GM21528 (cell line): ENCODE measurements around the gene SMIM36.
"Not testable (repeated sequence)": the region's sequence is repeated elsewhere in the genome, so short reads cannot be mapped to it uniquely, and the experiment has no call there.

Experiments used
- ATAC-seq: cut with Tn5 transposase; IDR thresholded peaks from one replicate; pipeline ENCODE4 v1.9.1; 2021; ENCODE audit warnings: mild to moderate bottlenecking, moderate library complexity; ENCODE audit not compliant: unreplicated experiment, low FRiP score

SMIM36 gene

GRCh38 chr17:55510986-55511721 is at the start of gene SMIM36:
TSS of gene SMIM36 (minus strand) at chr17:55511452.
- ATAC-seq, result no peak

- no peak for ATAC-seq
Measured at GRCh38 chr17:55555772-55556171, 44.5 kb upstream of the SMIM36 start.

- ATAC-seq, result no peak
Measured at GRCh38 chr17:55549140-55549539, 37.9 kb upstream of the SMIM36 start.

- no peak for ATAC-seq
Measured at GRCh38 chr17:55546991-55547664, 35.9 kb upstream of the SMIM36 start.

- ATAC-seq, result no peak
Measured at GRCh38 chr17:55546481-55546880, 35.2 kb upstream of the SMIM36 start.

GRCh38 chr17:55545806-55546205 is 34.6 kb upstream of the SMIM36 start:
- no peak for ATAC-seq

GRCh38 chr17:55543709-55544108 is 32.5 kb upstream of the SMIM36 start:
- ATAC-seq, result no peak

GRCh38 chr17:55540414-55541091 is 29.3 kb upstream of the SMIM36 start:
- no peak for ATAC-seq

GRCh38 chr17:55536205-55536604 is 25.0 kb upstream of the SMIM36 start:
- no peak for ATAC-seq

- ATAC-seq, result no peak
Measured at GRCh38 chr17:55533608-55534007, 22.4 kb upstream of the SMIM36 start.

GRCh38 chr17:55532670-55533069 is 21.4 kb upstream of the SMIM36 start:
- ATAC-seq, result no peak

GRCh38 chr17:55531053-55531728 is 19.9 kb upstream of the SMIM36 start:
- no peak for ATAC-seq

- ATAC-seq, result no peak
Measured at GRCh38 chr17:55530064-55530463, 18.8 kb upstream of the SMIM36 start.

- no peak for ATAC-seq
Measured at GRCh38 chr17:55527540-55528118, 16.4 kb upstream of the SMIM36 start.

- ATAC-seq, result no peak
Measured at GRCh38 chr17:55524440-55525220, 13.4 kb upstream of the SMIM36 start.

- not testable (repeated sequence) for ATAC-seq
Measured at GRCh38 chr17:55523032-55523431, 11.8 kb upstream of the SMIM36 start.

- no peak for ATAC-seq
Measured at GRCh38 chr17:55521186-55521585, 9.9 kb upstream of the SMIM36 start.

GRCh38 chr17:55520402-55520801 is 9.2 kb upstream of the SMIM36 start:
- ATAC-seq, result no peak

GRCh38 chr17:55518510-55518909 is 7.3 kb upstream of the SMIM36 start:
- ATAC-seq, result no peak
